Gastroesophageal sphincter (tissue), 3 donors: ENCODE data around the gene TSHZ2.

Source experiments
- EP300 ChIP-seq: sonication (generic); formaldehyde crosslinking; IDR thresholded peaks from one replicate; pipeline ENCODE4 v1.6.1; 2017; ENCODE audit warnings: antibody characterized with exemption, mild to moderate bottlenecking
- POLR2A ChIP-seq, 2 donors: fragments of 450-650 bp; IDR thresholded peaks; one replicate each; pipeline ENCODE4 v1.6.1; 2017; ENCODE audit warnings: antibody characterized with exemption in 2 of 2, mild to moderate bottlenecking in 2 of 2, moderate library complexity in 1 of 2
- TF ChIP-seq, protein P1 (sequence below), 4 experiments: fragments of 200-600 bp in 2 of 4; fragments of 450-650 bp in 2 of 4; sonication (generic) in 1 of 4; IDR thresholded peaks; one replicate each; pipeline ENCODE4 v1.5.1; 2017 to 2019; ENCODE audit warnings: antibody characterized with exemption in 4 of 4, mild to moderate bottlenecking in 2 of 4, moderate library complexity in 2 of 4

- TF ChIP-seq, protein P1, sequence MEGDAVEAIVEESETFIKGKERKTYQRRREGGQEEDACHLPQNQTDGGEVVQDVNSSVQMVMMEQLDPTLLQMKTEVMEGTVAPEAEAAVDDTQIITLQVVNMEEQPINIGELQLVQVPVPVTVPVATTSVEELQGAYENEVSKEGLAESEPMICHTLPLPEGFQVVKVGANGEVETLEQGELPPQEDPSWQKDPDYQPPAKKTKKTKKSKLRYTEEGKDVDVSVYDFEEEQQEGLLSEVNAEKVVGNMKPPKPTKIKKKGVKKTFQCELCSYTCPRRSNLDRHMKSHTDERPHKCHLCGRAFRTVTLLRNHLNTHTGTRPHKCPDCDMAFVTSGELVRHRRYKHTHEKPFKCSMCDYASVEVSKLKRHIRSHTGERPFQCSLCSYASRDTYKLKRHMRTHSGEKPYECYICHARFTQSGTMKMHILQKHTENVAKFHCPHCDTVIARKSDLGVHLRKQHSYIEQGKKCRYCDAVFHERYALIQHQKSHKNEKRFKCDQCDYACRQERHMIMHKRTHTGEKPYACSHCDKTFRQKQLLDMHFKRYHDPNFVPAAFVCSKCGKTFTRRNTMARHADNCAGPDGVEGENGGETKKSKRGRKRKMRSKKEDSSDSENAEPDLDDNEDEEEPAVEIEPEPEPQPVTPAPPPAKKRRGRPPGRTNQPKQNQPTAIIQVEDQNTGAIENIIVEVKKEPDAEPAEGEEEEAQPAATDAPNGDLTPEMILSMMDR (IDR thresholded peaks at IDR 0.05) = no peak
- TF ChIP-seq POLR2A (IDR thresholded peaks at IDR 0.05) (no peak), EP300 (no peak)
Measured at GRCh38 chr20:53078761-53079160, 106.6 kb downstream of the TSHZ2 start.
